ENCODE data around the gene HELZ2. TPM values are rescaled to one million over a fixed set of nuclear protein-coding genes. Genes with fewer than 3 reads are reported as not detected.
A peak's percentile ranks its signal among the peaks of the same experiment; 100 is the strongest.

Gene HELZ2
- total and polyA plus RNA-seq, 8 donors: 14.0 to 53.3 (median 22.2) TPM

GRCh38 chr20:63582382-63583063 lies 8.5 kb upstream of the HELZ2 start:
- TF ChIP-seq CTCF (IDR thresholded peaks at IDR 0.05): no peak
- peaks cover 0 to 4% of the 10 kb centered on the region in 2 donors for H3K36me3 ChIP-seq
- H3K4me1 ChIP-seq: no peaks in the 10 kb centered on the region
- H3K27ac ChIP-seq: no peak overlapping the region
- H3K9me3 ChIP-seq: no peaks in the 10 kb centered on the region
- H3K4me3 ChIP-seq: no peak overlapping the region
- DNase-seq (no peak), ATAC-seq (no peak)
- H3K27me3 ChIP-seq: peaks cover 0 to 28% of the 10 kb centered on the region in 2 donors
- intact Hi-C loops (cut with DNase I): no loop called here

GRCh38 chr20:63580796-63581461 lies 6.9 kb upstream of the HELZ2 start:
- Histone ChIP-seq H3K4me3 (no peak overlapping the region), H3K36me3 (no peaks in the 10 kb centered on the region), H3K27me3 (peaks cover 0 to 44% of the 10 kb centered on the region in 2 donors), H3K27ac (no peak overlapping the region), H3K9me3 (no peaks in the 10 kb centered on the region), H3K4me1 (no peaks in the 10 kb centered on the region)
- DNase-seq (peak in 1 of 4 donors; percentile 41), ATAC-seq (peak; percentile 63)
- no peak for TF ChIP-seq CTCF (IDR thresholded peaks at IDR 0.05)
- intact Hi-C loops (cut with DNase I): no loop called here

- Histone ChIP-seq H3K9me3 (no peaks in the 10 kb centered on the region), H3K36me3 (no peaks in the 10 kb centered on the region), H3K4me1 (peaks cover 0 to 12% of the 10 kb centered on the region in 2 donors), H3K4me3 (no peak overlapping the region), H3K27ac (no peak overlapping the region), H3K27me3 (peaks cover 0 to 58% of the 10 kb centered on the region in 2 donors)
- no peak for DNase-seq
- ATAC-seq: no peak
- TF ChIP-seq CTCF (IDR thresholded peaks at IDR 0.05): no peak
- intact Hi-C loops (cut with DNase I): no loop called here
These were observed 5.1 kb upstream of the HELZ2 start for GRCh38 chr20:63579017-63579694.

- Histone ChIP-seq H3K27me3 (peaks cover 0 to 58% of the 10 kb centered on the region in 2 donors), H3K4me1 (peaks cover 0 to 13% of the 10 kb centered on the region in 2 donors), H3K4me3 (no peak overlapping the region), H3K9me3 (no peaks in the 10 kb centered on the region), H3K27ac (no peak overlapping the region), H3K36me3 (no peaks in the 10 kb centered on the region)
- TF ChIP-seq CTCF (IDR thresholded peaks at IDR 0.05): no peak
- no peak for ATAC-seq
- no peak for DNase-seq
- intact Hi-C loops (cut with DNase I): no loop called here
These were observed 4.4 kb upstream of the HELZ2 start for GRCh38 chr20:63578224-63579016.

Measured in left lung (tissue), 10 donors.